HepG2 (cell line): Measurements from ENCODE around the gene GDF15. TPM values are rescaled to one million over a fixed set of nuclear protein-coding genes. Genes with fewer than 3 reads are reported as not detected.

Experiments
- HMG20B ChIP-seq: conservative IDR thresholded peaks from 2 replicates; pipeline ENCODE4 v1.6.1; 2016; ENCODE audit warnings: missing genetic modification reagents, missing compliant biosample characterization
- HNF1B ChIP-seq: sonication (generic); formaldehyde crosslinking; IDR thresholded peaks from 2 replicates; pipeline ENCODE4 v1.5.1; 2020; ENCODE audit warnings: mild to moderate bottlenecking, moderate library complexity, missing genetic modification reagents
- MLXIP ChIP-seq: sonication (generic); formaldehyde crosslinking; IDR thresholded peaks from 2 replicates; pipeline ENCODE4 v1.9.0; 2021; ENCODE audit warnings: missing genetic modification reagents, borderline replicate concordance
- MXD3 ChIP-seq: IDR thresholded peaks from 2 replicates; pipeline ENCODE4 v1.6.1; 2016; ENCODE audit warnings: mild to moderate bottlenecking, missing biosample characterization, missing genetic modification reagents
- SP4 ChIP-seq: sonication (generic); formaldehyde crosslinking; IDR thresholded peaks from 2 replicates; pipeline ENCODE4 v1.8.1; 2023; ENCODE audit warnings: mild to moderate bottlenecking, missing genetic modification reagents
- STAG1 ChIP-seq: sonication (generic); formaldehyde crosslinking; IDR thresholded peaks from 2 replicates; pipeline ENCODE4 v1.4.0; 2020; ENCODE audit warnings: missing genetic modification reagents
- UBTF ChIP-seq: sonication (generic); formaldehyde crosslinking; IDR thresholded peaks from 2 replicates; pipeline ENCODE4 v1.4.0; 2020; ENCODE audit warnings: mild to moderate bottlenecking, missing genetic modification reagents
- ZBTB10 ChIP-seq: sonication (generic); formaldehyde crosslinking; IDR thresholded peaks from 2 replicates; pipeline ENCODE4 v1.4.0; 2020; ENCODE audit warnings: missing genetic modification reagents, borderline replicate concordance
- ZBTB33 ChIP-seq: sonication (generic); formaldehyde crosslinking; IDR thresholded peaks from 2 replicates; pipeline ENCODE4 v1.4.0; 2020; ENCODE audit warnings: missing genetic modification reagents
- ZNF510 ChIP-seq: sonication (generic); formaldehyde crosslinking; IDR thresholded peaks from 2 replicates; pipeline ENCODE4 v1.4.0; 2020; ENCODE audit warnings: low read depth, mild to moderate bottlenecking, missing genetic modification reagents
- ZNF564 ChIP-seq: sonication (generic); formaldehyde crosslinking; IDR thresholded peaks from 2 replicates; pipeline ENCODE4 v1.8.1; 2023; ENCODE audit warnings: mild to moderate bottlenecking, missing genetic modification reagents
- ZNF577 ChIP-seq: sonication (generic); formaldehyde crosslinking; IDR thresholded peaks from 2 replicates; pipeline ENCODE4 v1.4.0; 2020; ENCODE audit warnings: mild to moderate bottlenecking, low read depth, missing genetic modification reagents, borderline replicate concordance
- ZNF691 ChIP-seq: sonication (generic); formaldehyde crosslinking; IDR thresholded peaks from 2 replicates; pipeline ENCODE4 v1.4.0; 2020; ENCODE audit warnings: missing genetic modification reagents, low read depth, mild to moderate bottlenecking, borderline replicate concordance
- ZNF768 ChIP-seq: sonication (generic); formaldehyde crosslinking; IDR thresholded peaks from 2 replicates; pipeline ENCODE4 v1.4.0; 2020; ENCODE audit warnings: missing genetic modification reagents
- polyA plus RNA-seq, 8 experiments: library from polyadenylated mRNA; depleted of rRNA in 3 of 8; stranded (reverse) in 7 of 8; unstranded in 1 of 8; fragments of >200 nt; fragmentation: Illumina TruSeq in 4 of 8; extraction: Trizol in 4 of 8; gene quantifications; 2 replicates each; pipeline versions ENCODE4 v1.2.1 to v1.2.3, GENCODE V29; 2011 to 2016; ENCODE audit warnings: low read depth in 4 of 8, missing spikeins in 1 of 8, mixed read lengths in 1 of 8; ENCODE audit not compliant: insufficient read depth in 1 of 8
- total RNA-seq, 5 experiments: library from RNA; depleted of rRNA; stranded (reverse); fragments of >200 nt; fragmentation: Illumina TruSeq; extraction: Trizol; gene quantifications; 2 replicates each; pipeline ENCODE4 v1.2.3, GENCODE V29; 2016; ENCODE audit warnings: low read depth in 1 of 5

The GDF15 gene
- total and polyA plus RNA-seq, 2 of the 13 experiments (the other 11 are each of a cell fraction or from before 2014, with no cell fraction given): 146 to 422 TPM

- TF ChIP-seq UBTF (peak; percentile 93), ZNF691 (CRISPR knock-in tag) (peak; percentile 97), HNF1B (CRISPR knock-in tag) (peak; percentile 69), ZNF510 (peak; percentile 98), ZBTB10 (CRISPR knock-in tag) (peak; percentile 93), MXD3 (peak; percentile 74), ZNF577 (CRISPR knock-in tag) (no peak), ZNF768 (CRISPR knock-in tag) (peak; percentile 88), STAG1 (CRISPR knock-in tag) (peak; percentile 70), MLXIP (CRISPR knock-in tag) (peak; percentile 87; the same call in 1 of the 2 replicates), ZNF564 (CRISPR knock-in tag) (peak; percentile 84), SP4 (peak; percentile 81), HMG20B (no peak), ZBTB33 (CRISPR knock-in tag) (peak; percentile 66)
Measured at GRCh38 chr19:18385675-18386542, at the start of gene GDF15 (continued).
